HEK293 (cell line): Measurements from ENCODE around the gene SMAD4.

Experiments used
- GFI1B ChIP-seq: fragments of 450-650 bp; formaldehyde crosslinking; IDR thresholded peaks from 2 replicates; pipeline ENCODE4 v1.5.1; 2016; ENCODE audit warnings: missing biosample characterization, missing genetic modification characterization
- REST ChIP-seq: fragments of 450-650 bp; formaldehyde crosslinking; IDR thresholded peaks from 2 replicates; pipeline ENCODE4 v1.5.1; 2016; ENCODE audit warnings: missing biosample characterization, missing genetic modification characterization
- YY1 ChIP-seq: fragments of 450-650 bp; formaldehyde crosslinking; IDR thresholded peaks from 2 replicates; pipeline ENCODE4 v1.5.1; 2018; ENCODE audit warnings: missing biosample characterization, missing genetic modification characterization
- ZBTB44 ChIP-seq: fragments of 450-650 bp; IDR thresholded peaks from 2 replicates; pipeline ENCODE4 v1.5.1; 2018; ENCODE audit warnings: missing biosample characterization, mild to moderate bottlenecking, missing genetic modification characterization
- ZFP37 ChIP-seq: fragments of 450-650 bp; formaldehyde crosslinking; IDR thresholded peaks from 2 replicates; pipeline ENCODE4 v1.5.1; 2016; ENCODE audit warnings: missing biosample characterization, missing genetic modification characterization
- ZNF211 ChIP-seq: fragments of 450-650 bp; formaldehyde crosslinking; IDR thresholded peaks from 2 replicates; pipeline ENCODE4 v1.5.1; 2016; ENCODE audit warnings: low read depth, missing biosample characterization, missing genetic modification characterization
- ZNF324 ChIP-seq: fragments of 450-650 bp; formaldehyde crosslinking; IDR thresholded peaks from 2 replicates; pipeline ENCODE4 v1.5.1; 2016; ENCODE audit warnings: missing biosample characterization, missing genetic modification characterization
- ZNF513 ChIP-seq: fragments of 450-650 bp; IDR thresholded peaks from 2 replicates; pipeline ENCODE4 v1.5.1; 2018; ENCODE audit warnings: missing biosample characterization, missing genetic modification characterization
- ZNF654 ChIP-seq: fragments of 450-650 bp; formaldehyde crosslinking; IDR thresholded peaks from 2 replicates; pipeline ENCODE4 v1.5.1; 2016; ENCODE audit warnings: low read depth, missing biosample characterization, missing genetic modification characterization
- ZNF792 ChIP-seq: fragments of 450-650 bp; formaldehyde crosslinking; IDR thresholded peaks from 2 replicates; pipeline ENCODE4 v1.5.1; 2016; ENCODE audit warnings: missing biosample characterization, missing genetic modification characterization
- TF ChIP-seq, protein P1 (sequence below): fragments of 450-650 bp; formaldehyde crosslinking; IDR thresholded peaks from 2 replicates; pipeline ENCODE4 v1.5.1; 2016; ENCODE audit warnings: missing biosample characterization, missing genetic modification characterization
- TF ChIP-seq, protein P2 (sequence below): IDR thresholded peaks from 2 replicates; pipeline ENCODE4 v1.6.1; 2011; ENCODE audit warnings: mild to moderate bottlenecking, low read depth, low read length, borderline replicate concordance

DNA sequence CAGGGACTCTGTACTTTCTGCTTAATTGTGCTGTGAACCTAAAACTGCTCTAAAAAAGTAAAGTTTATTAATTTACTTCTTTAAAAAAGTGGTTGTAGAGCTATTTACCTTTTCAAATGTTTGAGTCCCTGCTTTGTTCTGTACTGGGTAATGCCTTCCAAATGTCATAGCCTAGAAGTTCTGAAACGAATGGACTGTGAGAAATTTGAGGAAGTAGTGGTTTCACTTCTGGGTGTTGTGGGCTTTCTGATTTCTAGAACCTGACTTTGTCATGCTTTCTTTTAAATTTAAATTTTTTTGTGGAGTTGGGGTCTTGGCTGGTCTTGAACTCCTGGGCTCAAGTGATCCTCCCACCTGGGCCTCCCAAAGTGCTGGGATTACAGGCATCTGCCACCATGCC is 44.6 kb downstream of the SMAD4 start:
- TF ChIP-seq, protein P1, sequence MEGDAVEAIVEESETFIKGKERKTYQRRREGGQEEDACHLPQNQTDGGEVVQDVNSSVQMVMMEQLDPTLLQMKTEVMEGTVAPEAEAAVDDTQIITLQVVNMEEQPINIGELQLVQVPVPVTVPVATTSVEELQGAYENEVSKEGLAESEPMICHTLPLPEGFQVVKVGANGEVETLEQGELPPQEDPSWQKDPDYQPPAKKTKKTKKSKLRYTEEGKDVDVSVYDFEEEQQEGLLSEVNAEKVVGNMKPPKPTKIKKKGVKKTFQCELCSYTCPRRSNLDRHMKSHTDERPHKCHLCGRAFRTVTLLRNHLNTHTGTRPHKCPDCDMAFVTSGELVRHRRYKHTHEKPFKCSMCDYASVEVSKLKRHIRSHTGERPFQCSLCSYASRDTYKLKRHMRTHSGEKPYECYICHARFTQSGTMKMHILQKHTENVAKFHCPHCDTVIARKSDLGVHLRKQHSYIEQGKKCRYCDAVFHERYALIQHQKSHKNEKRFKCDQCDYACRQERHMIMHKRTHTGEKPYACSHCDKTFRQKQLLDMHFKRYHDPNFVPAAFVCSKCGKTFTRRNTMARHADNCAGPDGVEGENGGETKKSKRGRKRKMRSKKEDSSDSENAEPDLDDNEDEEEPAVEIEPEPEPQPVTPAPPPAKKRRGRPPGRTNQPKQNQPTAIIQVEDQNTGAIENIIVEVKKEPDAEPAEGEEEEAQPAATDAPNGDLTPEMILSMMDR (tag by site-specific recombination) = no peak
- no peak for TF ChIP-seq REST (tag by site-specific recombination)
- TF ChIP-seq ZNF513 (tag by site-specific recombination) = no peak
- no peak for TF ChIP-seq ZNF792 (tag by site-specific recombination)
- TF ChIP-seq ZNF211 (tag by site-specific recombination) = no peak
- no peak for TF ChIP-seq YY1 (tag by site-specific recombination)
- TF ChIP-seq GFI1B = no peak
- no peak for TF ChIP-seq ZBTB44
- TF ChIP-seq ZNF654 (tag by site-specific recombination) = no peak
- no peak for TF ChIP-seq ZFP37 (tag by site-specific recombination)
- no peak for TF ChIP-seq ZNF324
- TF ChIP-seq, protein P2, sequence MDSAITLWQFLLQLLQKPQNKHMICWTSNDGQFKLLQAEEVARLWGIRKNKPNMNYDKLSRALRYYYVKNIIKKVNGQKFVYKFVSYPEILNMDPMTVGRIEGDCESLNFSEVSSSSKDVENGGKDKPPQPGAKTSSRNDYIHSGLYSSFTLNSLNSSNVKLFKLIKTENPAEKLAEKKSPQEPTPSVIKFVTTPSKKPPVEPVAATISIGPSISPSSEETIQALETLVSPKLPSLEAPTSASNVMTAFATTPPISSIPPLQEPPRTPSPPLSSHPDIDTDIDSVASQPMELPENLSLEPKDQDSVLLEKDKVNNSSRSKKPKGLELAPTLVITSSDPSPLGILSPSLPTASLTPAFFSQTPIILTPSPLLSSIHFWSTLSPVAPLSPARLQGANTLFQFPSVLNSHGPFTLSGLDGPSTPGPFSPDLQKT = no peak
